ENCODE results near the gene PODNL1.
"Not testable (repeated sequence)": the region's sequence is repeated elsewhere in the genome, so short reads cannot be mapped to it uniquely, and the experiment has no call there.

Gene PODNL1

GRCh38 chr19:13972368-13973155 lies 34.3 kb upstream of the PODNL1 start:
- DNase-seq = no peak

- DNase-seq = not testable (repeated sequence)
These were observed 33.7 kb upstream of the PODNL1 start for GRCh38 chr19:13971868-13972267.

GRCh38 chr19:13969897-13970296 lies 31.7 kb upstream of the PODNL1 start:
- DNase-seq = no peak

GRCh38 chr19:13968999-13969398 lies 30.8 kb upstream of the PODNL1 start:
- no peak for DNase-seq

GRCh38 chr19:13968383-13968935 lies 30.2 kb upstream of the PODNL1 start:
- no peak for DNase-seq

GRCh38 chr19:13967206-13967605 lies 29.0 kb upstream of the PODNL1 start:
- not testable (repeated sequence) for DNase-seq

GRCh38 chr19:13966684-13967128 lies 28.5 kb upstream of the PODNL1 start:
- DNase-seq = no peak

GRCh38 chr19:13965926-13966683 lies 27.9 kb upstream of the PODNL1 start:
- DNase-seq = no peak

GRCh38 chr19:13965377-13965896 lies 27.2 kb upstream of the PODNL1 start:
- DNase-seq = no peak

GRCh38 chr19:13964776-13965175 lies 26.6 kb upstream of the PODNL1 start:
- DNase-seq = no peak

- no peak for DNase-seq
These were observed 25.4 kb upstream of the PODNL1 start for GRCh38 chr19:13963603-13964105.

GRCh38 chr19:13962699-13963602 lies 24.7 kb upstream of the PODNL1 start:
- no peak for DNase-seq

- no peak for DNase-seq
These were observed 23.8 kb upstream of the PODNL1 start for GRCh38 chr19:13961826-13962698.

GRCh38 chr19:13960863-13961784 lies 22.9 kb upstream of the PODNL1 start:
- DNase-seq = no peak

GRCh38 chr19:13959962-13960862 lies 22.0 kb upstream of the PODNL1 start:
- no peak for DNase-seq

GRCh38 chr19:13959141-13959961 lies 21.1 kb upstream of the PODNL1 start:
- DNase-seq = no peak

GRCh38 chr19:13958043-13958442 lies 19.8 kb upstream of the PODNL1 start:
- DNase-seq = no peak

GRCh38 chr19:13957051-13957450 lies 18.8 kb upstream of the PODNL1 start:
- DNase-seq = no peak

Measured in CD4-positive, alpha-beta T cell treated with Interleukin-15 for 1 hour (primary cell).